GM21381 (cell line): ENCODE data around the gene RTN4RL2.

ENCODE experiments used
- ATAC-seq: cut with Tn5 transposase; IDR thresholded peaks from one replicate; pipeline ENCODE4 v1.9.1; 2021; ENCODE audit warnings: mild to moderate bottlenecking, moderate library complexity; ENCODE audit not compliant: unreplicated experiment

Gene RTN4RL2

GRCh38 chr11:57516061-57516443 lies 55.7 kb downstream of the RTN4RL2 start:
- ATAC-seq: no peak

GRCh38 chr11:57521116-57521515 lies 60.8 kb downstream of the RTN4RL2 start:
- ATAC-seq: no peak

GRCh38 chr11:57523419-57523818 lies 63.1 kb downstream of the RTN4RL2 start:
- no peak for ATAC-seq
